HUES6 (cell line): ENCODE results near the gene CD74.
"Not testable (repeated sequence)": the region's sequence is repeated elsewhere in the genome, so short reads cannot be mapped to it uniquely, and the experiment has no call there.

ENCODE experiments used
- H3K27ac ChIP-seq: 2 replicates; pipeline ENCODE4 v1.7.0; 2013; ENCODE audit warnings: low read depth, mild to moderate bottlenecking, low read length, inconsistent platforms
- H3K27me3 ChIP-seq: 2 replicates; pipeline ENCODE4 v1.6.1; 2013; ENCODE audit warnings: low read length; ENCODE audit not compliant: control insufficient read depth, insufficient read depth
- H3K36me3 ChIP-seq: 2 replicates; pipeline ENCODE4 v1.6.1; 2013; ENCODE audit warnings: low read length; ENCODE audit not compliant: control insufficient read depth, insufficient read depth
- H3K4me1 ChIP-seq: 2 replicates; pipeline ENCODE4 v1.6.1; 2013; ENCODE audit warnings: low read length; ENCODE audit not compliant: control insufficient read depth, insufficient read depth
- H3K4me3 ChIP-seq: 2 replicates; pipeline ENCODE4 v1.5.1; 2013; ENCODE audit warnings: low read depth, low read length
- H3K9ac ChIP-seq: one replicate; pipeline ENCODE4 v1.6.1; 2013; ENCODE audit warnings: mild to moderate bottlenecking, low read length
- H3K9me3 ChIP-seq: 2 replicates; pipeline ENCODE4 v1.6.1; 2013; ENCODE audit warnings: low read depth, low read length; ENCODE audit not compliant: control insufficient read depth, insufficient read depth

Gene CD74

GRCh38 chr5:150412319-150413175 lies at the start of gene CD74:
CD74 (minus strand) TSS chr5:150412910; CDS start chr5:150412749, 161 bp downstream.
- no peaks in the 10 kb centered on the region for H3K36me3 ChIP-seq
- peak within 1 kb of the TSS; percentile 13 for H3K4me3 ChIP-seq
- no peaks in the 10 kb centered on the region for H3K9me3 ChIP-seq
- H3K27me3 ChIP-seq: no peaks in the 10 kb centered on the region
- no peak within 1 kb of the TSS for H3K27ac ChIP-seq
- no peak within 1 kb of the TSS for H3K9ac ChIP-seq
- peaks cover 21% of the 10 kb centered on the region for H3K4me1 ChIP-seq

DNA sequence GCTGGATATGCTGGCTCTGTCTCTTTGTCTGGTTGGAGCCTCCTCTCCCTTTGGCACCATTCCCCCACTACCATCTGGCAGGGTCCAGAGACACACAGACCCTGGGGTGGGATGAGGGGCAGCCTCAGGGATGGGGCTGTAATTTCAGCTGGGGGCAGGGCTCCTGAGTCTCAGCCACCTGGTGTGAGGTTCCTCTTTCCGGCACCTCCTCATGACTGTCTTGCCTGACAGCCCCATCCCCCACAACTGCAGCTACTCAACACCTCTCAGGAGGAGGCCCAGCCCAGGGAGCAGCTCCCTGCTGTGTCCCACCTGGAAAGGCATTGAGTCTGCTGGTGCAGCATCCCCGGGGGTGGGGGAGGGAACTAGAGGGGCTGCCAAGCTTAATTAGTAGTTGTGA lies 48.5 kb upstream of the CD74 start:
- Histone ChIP-seq H3K9ac (peak overlapping the region; percentile 45), H3K27me3 (no peaks in the 10 kb centered on the region), H3K4me1 (peaks cover 64% of the 10 kb centered on the region), H3K36me3 (no peaks in the 10 kb centered on the region), H3K27ac (peak overlapping the region; percentile 73; the same call in 1 of the 2 replicates), H3K9me3 (no peaks in the 10 kb centered on the region), H3K4me3 (no peak overlapping the region)

- Histone ChIP-seq H3K9me3 (no peaks in the 10 kb centered on the region), H3K27me3 (no peaks in the 10 kb centered on the region), H3K9ac (peak overlapping the region; percentile 45), H3K27ac (peak overlapping the region; percentile 73; the same call in 1 of the 2 replicates), H3K36me3 (no peaks in the 10 kb centered on the region), H3K4me1 (peaks cover 60% of the 10 kb centered on the region), H3K4me3 (no peak overlapping the region)
These were observed 48.1 kb upstream of the CD74 start for GRCh38 chr5:150460781-150461180.

GRCh38 chr5:150458802-150459557 lies 46.3 kb upstream of the CD74 start:
- peaks cover 60% of the 10 kb centered on the region for H3K4me1 ChIP-seq
- no peaks in the 10 kb centered on the region for H3K9me3 ChIP-seq
- H3K27ac ChIP-seq: no peak overlapping the region
- H3K27me3 ChIP-seq: no peaks in the 10 kb centered on the region
- H3K4me3 ChIP-seq: no peak overlapping the region; the same call in 1 of the 2 replicates
- H3K36me3 ChIP-seq: no peaks in the 10 kb centered on the region
- H3K9ac ChIP-seq: peak overlapping the region; percentile 49

- H3K4me3 ChIP-seq: no peak overlapping the region
- no peak overlapping the region; the same call in 1 of the 2 replicates for H3K27ac ChIP-seq
- no peak overlapping the region for H3K9ac ChIP-seq
- no peaks in the 10 kb centered on the region for H3K9me3 ChIP-seq
- H3K27me3 ChIP-seq: no peaks in the 10 kb centered on the region
- H3K4me1 ChIP-seq: peaks cover 57% of the 10 kb centered on the region
- no peaks in the 10 kb centered on the region for H3K36me3 ChIP-seq
These were observed 45.0 kb upstream of the CD74 start for GRCh38 chr5:150457562-150458240.

DNA sequence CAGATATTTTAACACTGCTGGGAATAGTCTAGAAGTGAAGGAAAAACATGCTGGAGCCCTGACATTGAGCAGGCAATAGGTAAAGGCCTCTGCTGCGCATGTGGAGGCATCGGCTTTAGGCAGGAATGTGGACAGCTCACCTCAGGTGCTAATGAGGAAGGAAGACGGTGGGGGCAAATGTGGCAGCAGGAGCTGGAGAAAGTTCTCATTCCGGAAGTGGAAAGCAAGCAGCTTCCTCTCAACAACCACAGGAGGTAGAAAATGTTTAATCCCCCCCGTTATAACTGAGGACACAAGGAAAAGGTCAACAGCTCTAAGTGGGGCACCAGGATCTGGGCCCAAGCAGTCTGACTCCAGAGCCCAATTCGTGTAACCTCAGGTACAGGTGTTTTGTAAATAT lies 44.4 kb upstream of the CD74 start:
- H3K27ac ChIP-seq: no peak overlapping the region; the same call in 1 of the 2 replicates
- peaks cover 54% of the 10 kb centered on the region for H3K4me1 ChIP-seq
- H3K36me3 ChIP-seq: no peaks in the 10 kb centered on the region
- H3K9ac ChIP-seq: no peak overlapping the region
- no peak overlapping the region for H3K4me3 ChIP-seq
- H3K27me3 ChIP-seq: no peaks in the 10 kb centered on the region
- no peaks in the 10 kb centered on the region for H3K9me3 ChIP-seq

GRCh38 chr5:150454492-150455229 lies 42.0 kb upstream of the CD74 start:
- peaks cover 38% of the 10 kb centered on the region for H3K4me1 ChIP-seq
- peak overlapping the region; percentile 77 for H3K9ac ChIP-seq

DNA sequence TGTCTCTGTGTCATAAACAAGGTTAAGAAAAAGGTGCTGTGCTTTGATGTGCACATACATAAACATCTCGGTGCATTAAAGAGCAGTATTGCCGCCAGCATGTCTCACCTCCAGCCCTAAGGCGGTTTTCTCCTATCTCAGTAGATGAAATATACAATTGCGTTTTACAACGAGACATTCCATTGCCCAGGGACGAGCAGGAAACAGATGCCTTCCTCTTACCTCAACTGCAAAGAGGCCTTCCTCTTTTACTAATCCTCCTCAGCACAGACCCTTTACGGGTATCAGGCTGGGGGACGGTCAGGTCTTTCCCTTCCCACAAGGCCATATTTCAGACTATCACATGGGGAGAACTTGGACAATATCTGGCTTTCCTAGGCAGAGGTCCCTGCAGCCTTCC lies 41.3 kb upstream of the CD74 start:
- H3K27ac ChIP-seq: peak overlapping the region; percentile 39; the same call in 1 of the 2 replicates
- H3K27me3 ChIP-seq, H3K4me3 ChIP-seq, H3K9me3 ChIP-seq, H3K36me3 ChIP-seq: not testable (repeated sequence)
- peaks cover 31% of the 10 kb centered on the region for H3K4me1 ChIP-seq
- peak overlapping the region; percentile 75 for H3K9ac ChIP-seq

More at GRCh38 chr5:150454492-150455229, 42.0 kb upstream of the CD74 start:
- H3K9me3 ChIP-seq: no peaks in the 10 kb centered on the region
- H3K27me3 ChIP-seq: no peaks in the 10 kb centered on the region
- H3K27ac ChIP-seq: peak overlapping the region; percentile 43; the same call in 1 of the 2 replicates
- no peak overlapping the region for H3K4me3 ChIP-seq
- H3K36me3 ChIP-seq: no peaks in the 10 kb centered on the region

DNA sequence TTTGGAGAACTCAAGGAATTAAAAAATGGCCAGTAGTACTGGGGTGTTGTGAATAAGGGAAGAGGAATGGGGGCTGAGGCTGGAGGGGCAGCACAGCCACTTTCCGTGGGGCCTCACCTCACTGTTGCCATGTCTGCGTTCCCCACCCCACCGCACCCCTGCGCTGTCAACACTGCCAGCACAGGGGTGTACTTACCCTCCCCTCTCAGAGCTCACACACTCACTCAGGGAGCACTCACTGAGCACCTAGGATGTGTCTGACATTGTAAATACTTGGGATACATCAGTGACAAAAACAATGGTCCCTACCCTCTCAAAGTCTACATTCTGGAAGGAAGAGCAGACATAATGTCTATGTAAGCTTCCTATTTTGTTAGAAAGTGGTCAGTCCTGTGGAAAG lies 40.2 kb upstream of the CD74 start:
- Histone ChIP-seq H3K9me3 (no peaks in the 10 kb centered on the region), H3K27ac (peak overlapping the region; percentile 59; the same call in 1 of the 2 replicates), H3K4me1 (peaks cover 33% of the 10 kb centered on the region), H3K36me3 (peaks cover 15% of the 10 kb centered on the region), H3K4me3 (no peak overlapping the region), H3K27me3 (no peaks in the 10 kb centered on the region), H3K9ac (no peak overlapping the region)

- H3K27me3 ChIP-seq: no peaks in the 10 kb centered on the region
- no peak overlapping the region for H3K9ac ChIP-seq
- peaks cover 28% of the 10 kb centered on the region for H3K36me3 ChIP-seq
- H3K27ac ChIP-seq: no peak overlapping the region
- no peaks in the 10 kb centered on the region for H3K9me3 ChIP-seq
- H3K4me1 ChIP-seq: peaks cover 26% of the 10 kb centered on the region
- no peak overlapping the region for H3K4me3 ChIP-seq
These were observed 38.9 kb upstream of the CD74 start for GRCh38 chr5:150451594-150451993.
